HepG2 (cell line): ENCODE results near the gene PTGES3. TPM values are rescaled to one million over a fixed set of nuclear protein-coding genes. Genes with fewer than 3 reads are reported as not detected.

ENCODE experiments used
- HOXA7 ChIP-seq: sonication (generic); formaldehyde crosslinking; IDR thresholded peaks from 2 replicates; pipeline ENCODE4 v1.8.1; 2022; ENCODE audit warnings: mild to moderate bottlenecking, missing genetic modification reagents, moderate library complexity
- KDM2A ChIP-seq: sonication (generic); formaldehyde crosslinking; IDR thresholded peaks from 2 replicates; pipeline ENCODE4 v1.4.0; 2020; ENCODE audit warnings: low read depth, missing genetic modification reagents, borderline replicate concordance
- KLF11 ChIP-seq: IDR thresholded peaks from 2 replicates; pipeline ENCODE4 v1.6.1; 2016; ENCODE audit warnings: missing compliant biosample characterization
- KLF6 ChIP-seq: IDR thresholded peaks from 2 replicates; pipeline ENCODE4 v1.8.0; 2016; ENCODE audit warnings: missing biosample characterization, missing genetic modification reagents
- MAZ ChIP-seq, 2 experiments: sonication (generic) in 1 of 2; formaldehyde crosslinking in 1 of 2; IDR thresholded peaks; 2 replicates each; pipeline versions ENCODE4 v1.5.0 to v1.6.1; 2012 to 2020; ENCODE audit warnings: low read depth in 2 of 2, mild to moderate bottlenecking in 2 of 2, borderline replicate concordance in 1 of 2, improper control_type of control experiment in 1 of 2, low read length in 1 of 2, missing genetic modification reagents in 1 of 2, moderate library complexity in 1 of 2
- NFIB ChIP-seq: sonication (generic); formaldehyde crosslinking; IDR thresholded peaks from 2 replicates; pipeline ENCODE4 v1.9.0; 2021; ENCODE audit warnings: missing genetic modification reagents, mild to moderate bottlenecking, borderline replicate concordance
- PRDM15 ChIP-seq: sonication (generic); formaldehyde crosslinking; IDR thresholded peaks from 2 replicates; pipeline ENCODE4 v1.4.0; 2020; ENCODE audit warnings: missing genetic modification reagents
- REL ChIP-seq: sonication (generic); formaldehyde crosslinking; conservative IDR thresholded peaks from 2 replicates; pipeline ENCODE4 v1.8.0; 2022; ENCODE audit warnings: mild to moderate bottlenecking, missing genetic modification reagents, moderate library complexity
- SMARCC2 ChIP-seq: fragments of 450-650 bp; IDR thresholded peaks from 2 replicates; pipeline ENCODE4 v1.6.1; 2017; ENCODE audit warnings: antibody characterized with exemption, mild to moderate bottlenecking
- SNRNP70 ChIP-seq: fragments of 200-400 bp; formaldehyde crosslinking; IDR thresholded peaks from 2 replicates; pipeline ENCODE4 v1.6.1; 2017; ENCODE audit warnings: mild to moderate bottlenecking, low read depth, low read length, moderate library complexity
- TARDBP ChIP-seq: sonication (generic); formaldehyde crosslinking; IDR thresholded peaks from 2 replicates; pipeline ENCODE4 v1.8.0; 2022; ENCODE audit warnings: mild to moderate bottlenecking, missing genetic modification reagents
- TRAFD1 ChIP-seq: sonication (generic); formaldehyde crosslinking; IDR thresholded peaks from 2 replicates; pipeline ENCODE4 v1.5.1; 2020; ENCODE audit warnings: missing genetic modification reagents, mild to moderate bottlenecking, borderline replicate concordance
- TRIM24 ChIP-seq: sonication (generic); formaldehyde crosslinking; IDR thresholded peaks from 2 replicates; pipeline ENCODE4 v1.8.0; 2022; ENCODE audit warnings: mild to moderate bottlenecking, missing genetic modification reagents
- USF2 ChIP-seq, 2 experiments: sonication (generic) in 1 of 2; formaldehyde crosslinking in 1 of 2; IDR thresholded peaks; 2 replicates each; pipeline versions ENCODE4 v1.5.1 to v1.6.1; 2011 to 2020; ENCODE audit warnings: borderline replicate concordance in 1 of 2, low read depth in 1 of 2, low read length in 1 of 2, mild to moderate bottlenecking in 1 of 2, missing genetic modification reagents in 1 of 2, moderate library complexity in 1 of 2
- ZNF205 ChIP-seq: IDR thresholded peaks from 2 replicates; pipeline ENCODE4 v1.6.1; 2018; ENCODE audit warnings: missing biosample characterization, missing genetic modification reagents
- ZNF24 ChIP-seq: fragments of 450-650 bp; IDR thresholded peaks from 2 replicates; pipeline ENCODE4 v1.6.1; 2017; ENCODE audit warnings: antibody characterized with exemption, mild to moderate bottlenecking
- ZNF614 ChIP-seq: IDR thresholded peaks from 2 replicates; pipeline ENCODE4 v1.6.1; 2018; ENCODE audit warnings: missing biosample characterization, missing genetic modification reagents, inconsistent platforms, borderline replicate concordance
- ZNF746 ChIP-seq: sonication (generic); formaldehyde crosslinking; IDR thresholded peaks from 2 replicates; pipeline ENCODE4 v1.8.0; 2022; ENCODE audit warnings: mild to moderate bottlenecking, missing genetic modification reagents
- polyA plus RNA-seq, 8 experiments: library from polyadenylated mRNA; depleted of rRNA in 3 of 8; stranded (reverse) in 7 of 8; unstranded in 1 of 8; fragments of >200 nt; fragmentation: Illumina TruSeq in 4 of 8; extraction: Trizol in 4 of 8; gene quantifications; 2 replicates each; pipeline versions ENCODE4 v1.2.1 to v1.2.3, GENCODE V29; 2011 to 2016; ENCODE audit warnings: low read depth in 4 of 8, missing spikeins in 1 of 8, mixed read lengths in 1 of 8; ENCODE audit not compliant: insufficient read depth in 1 of 8
- total RNA-seq, 5 experiments: library from RNA; depleted of rRNA; stranded (reverse); fragments of >200 nt; fragmentation: Illumina TruSeq; extraction: Trizol; gene quantifications; 2 replicates each; pipeline ENCODE4 v1.2.3, GENCODE V29; 2016; ENCODE audit warnings: low read depth in 1 of 5

The PTGES3 gene
- total and polyA plus RNA-seq, 2 of the 13 experiments (the other 11 are each of a cell fraction or from before 2014, with no cell fraction given): 54.4 to 159 TPM

DNA sequence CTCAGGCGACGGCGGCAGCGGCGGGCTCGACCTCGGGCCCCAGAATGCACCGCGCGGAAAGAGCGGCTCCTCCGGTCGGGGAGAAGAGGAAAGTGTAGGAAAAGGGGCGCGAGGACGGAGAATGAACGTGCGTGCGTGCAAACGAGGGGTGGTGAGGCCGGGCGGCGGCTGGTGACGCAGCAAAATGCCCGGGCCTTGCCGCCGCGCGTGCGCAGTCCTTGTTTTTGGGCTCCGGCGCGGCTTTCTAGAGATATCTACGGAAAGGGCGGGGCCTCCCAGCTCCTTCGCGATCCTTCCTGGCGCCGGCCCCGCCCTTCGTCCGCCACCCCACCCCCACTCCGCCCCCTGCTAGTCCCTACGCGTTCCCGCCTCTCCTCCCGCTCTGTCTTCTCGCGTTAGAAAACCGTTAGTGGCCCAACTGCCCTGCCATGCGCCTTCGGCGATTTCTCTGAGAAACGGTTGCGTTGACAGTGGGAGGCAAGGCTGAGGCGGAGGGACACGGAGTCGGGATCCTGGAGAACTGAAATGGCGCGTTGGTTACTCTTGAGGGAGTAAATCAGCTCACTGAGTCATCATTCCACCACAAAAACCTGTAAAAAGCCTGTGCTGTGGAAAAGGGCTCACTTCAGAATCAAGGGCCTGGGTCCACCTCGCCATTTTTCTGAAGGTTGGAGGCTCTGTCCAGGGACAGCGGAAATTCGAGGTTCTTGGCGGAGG is at the start of gene PTGES3 (continued):
- TF ChIP-seq PRDM15 (CRISPR knock-in tag) (peak; percentile 72), KDM2A (CRISPR knock-in tag) (peak; percentile 63), REL (CRISPR knock-in tag) (0 out of 2 replicates have a peak, but pooled peaks have one; percentile 90), ZNF746 (CRISPR knock-in tag) (peak; percentile 88), KLF11 (CRISPR knock-in tag) (peak; percentile 92), USF2 (IDR thresholded peaks at IDR 0.05; ENCODE audit: low read depth, low read length) (no peak), USF2 (CRISPR knock-in tag; IDR thresholded peaks at IDR 0.05; ENCODE audit: borderline replicate concordance) (peak; percentile 20; the same call in 1 of the 2 replicates), NFIB (CRISPR knock-in tag) (no peak), ZNF614 (CRISPR knock-in tag) (peak; percentile 28; the same call in 1 of the 2 replicates), ZNF205 (CRISPR knock-in tag) (peak; percentile 95), TRAFD1 (CRISPR knock-in tag) (no peak), ZNF24 (no peak), TRIM24 (no peak), SMARCC2 (no peak), SNRNP70 (no peak), HOXA7 (0 out of 2 replicates have a peak, but pooled peaks have one; percentile 69), TARDBP (no peak; the same call in 1 of the 2 replicates), MAZ (IDR thresholded peaks at IDR 0.05; ENCODE audit: borderline replicate concordance, low read depth, low read length) (peak; percentile 62; the same call in 1 of the 2 replicates), MAZ (CRISPR knock-in tag; IDR thresholded peaks at IDR 0.05; ENCODE audit: low read depth) (peak; percentile 97), KLF6 (peak; percentile 99)
